Gastroesophageal sphincter (tissue), 3 donors: ENCODE results near the gene NCR1.

Experiments used
- EP300 ChIP-seq: sonication (generic); formaldehyde crosslinking; IDR thresholded peaks from one replicate; pipeline ENCODE4 v1.6.1; 2017; ENCODE audit warnings: antibody characterized with exemption, mild to moderate bottlenecking
- POLR2A ChIP-seq, 2 donors: fragments of 450-650 bp; IDR thresholded peaks; one replicate each; pipeline ENCODE4 v1.6.1; 2017; ENCODE audit warnings: antibody characterized with exemption in 2 of 2, mild to moderate bottlenecking in 2 of 2, moderate library complexity in 1 of 2
- POLR2AphosphoS5 ChIP-seq: sonication (generic); formaldehyde crosslinking; IDR thresholded peaks from one replicate; pipeline ENCODE4 v1.6.1; 2017; ENCODE audit warnings: antibody characterized with exemption
- TF ChIP-seq, protein P1 (sequence below), 4 experiments: fragments of 200-600 bp in 2 of 4; fragments of 450-650 bp in 2 of 4; sonication (generic) in 1 of 4; IDR thresholded peaks; one replicate each; pipeline ENCODE4 v1.5.1; 2017 to 2019; ENCODE audit warnings: antibody characterized with exemption in 4 of 4, mild to moderate bottlenecking in 2 of 4, moderate library complexity in 2 of 4

DNA sequence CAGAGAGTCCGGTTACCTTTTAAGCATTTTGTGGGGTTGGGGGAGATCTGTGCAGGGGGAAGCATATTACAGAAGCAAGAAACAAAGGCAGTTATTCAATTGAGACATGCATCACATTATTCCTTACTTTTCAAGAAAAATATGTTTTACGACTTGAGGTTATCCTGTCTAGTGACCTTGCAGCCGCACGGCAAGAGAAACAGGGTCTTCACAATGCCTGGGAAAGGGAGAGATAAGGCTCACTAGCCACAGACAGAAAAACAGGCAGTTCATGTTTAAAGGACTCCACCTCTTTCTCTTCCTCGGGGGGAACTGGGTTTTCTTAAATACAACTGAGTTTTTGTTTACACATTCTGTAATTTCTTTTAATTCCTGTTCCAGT is 536 bp upstream of the NCR1 start:
- TF ChIP-seq, protein P1, sequence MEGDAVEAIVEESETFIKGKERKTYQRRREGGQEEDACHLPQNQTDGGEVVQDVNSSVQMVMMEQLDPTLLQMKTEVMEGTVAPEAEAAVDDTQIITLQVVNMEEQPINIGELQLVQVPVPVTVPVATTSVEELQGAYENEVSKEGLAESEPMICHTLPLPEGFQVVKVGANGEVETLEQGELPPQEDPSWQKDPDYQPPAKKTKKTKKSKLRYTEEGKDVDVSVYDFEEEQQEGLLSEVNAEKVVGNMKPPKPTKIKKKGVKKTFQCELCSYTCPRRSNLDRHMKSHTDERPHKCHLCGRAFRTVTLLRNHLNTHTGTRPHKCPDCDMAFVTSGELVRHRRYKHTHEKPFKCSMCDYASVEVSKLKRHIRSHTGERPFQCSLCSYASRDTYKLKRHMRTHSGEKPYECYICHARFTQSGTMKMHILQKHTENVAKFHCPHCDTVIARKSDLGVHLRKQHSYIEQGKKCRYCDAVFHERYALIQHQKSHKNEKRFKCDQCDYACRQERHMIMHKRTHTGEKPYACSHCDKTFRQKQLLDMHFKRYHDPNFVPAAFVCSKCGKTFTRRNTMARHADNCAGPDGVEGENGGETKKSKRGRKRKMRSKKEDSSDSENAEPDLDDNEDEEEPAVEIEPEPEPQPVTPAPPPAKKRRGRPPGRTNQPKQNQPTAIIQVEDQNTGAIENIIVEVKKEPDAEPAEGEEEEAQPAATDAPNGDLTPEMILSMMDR (IDR thresholded peaks at IDR 0.05) = no peak
- TF ChIP-seq POLR2A (IDR thresholded peaks at IDR 0.05) = no peak
- TF ChIP-seq POLR2AphosphoS5 = no peak
- TF ChIP-seq EP300 = no peak
